Sigmoid colon (tissue), 4 donors: ENCODE measurements around the gene UBTD1.

ENCODE experiments used
- EP300 ChIP-seq, 4 donors: sonication (generic); formaldehyde crosslinking; IDR thresholded peaks; one replicate each; pipeline ENCODE4 v1.6.1; 2017; ENCODE audit warnings: antibody characterized with exemption in 4 of 4
- TF ChIP-seq, protein P1 (sequence below), 4 experiments: fragments of 450-650 bp in 3 of 4; fragments of 200-600 bp in 1 of 4; IDR thresholded peaks; one replicate each; pipeline ENCODE4 v1.5.1; 2016 to 2019; ENCODE audit warnings: antibody characterized with exemption in 4 of 4, mild to moderate bottlenecking in 3 of 4, moderate library complexity in 2 of 4

GRCh38 chr10:97474918-97475317 lies 23.8 kb upstream of the UBTD1 start:
- TF ChIP-seq, protein P1, sequence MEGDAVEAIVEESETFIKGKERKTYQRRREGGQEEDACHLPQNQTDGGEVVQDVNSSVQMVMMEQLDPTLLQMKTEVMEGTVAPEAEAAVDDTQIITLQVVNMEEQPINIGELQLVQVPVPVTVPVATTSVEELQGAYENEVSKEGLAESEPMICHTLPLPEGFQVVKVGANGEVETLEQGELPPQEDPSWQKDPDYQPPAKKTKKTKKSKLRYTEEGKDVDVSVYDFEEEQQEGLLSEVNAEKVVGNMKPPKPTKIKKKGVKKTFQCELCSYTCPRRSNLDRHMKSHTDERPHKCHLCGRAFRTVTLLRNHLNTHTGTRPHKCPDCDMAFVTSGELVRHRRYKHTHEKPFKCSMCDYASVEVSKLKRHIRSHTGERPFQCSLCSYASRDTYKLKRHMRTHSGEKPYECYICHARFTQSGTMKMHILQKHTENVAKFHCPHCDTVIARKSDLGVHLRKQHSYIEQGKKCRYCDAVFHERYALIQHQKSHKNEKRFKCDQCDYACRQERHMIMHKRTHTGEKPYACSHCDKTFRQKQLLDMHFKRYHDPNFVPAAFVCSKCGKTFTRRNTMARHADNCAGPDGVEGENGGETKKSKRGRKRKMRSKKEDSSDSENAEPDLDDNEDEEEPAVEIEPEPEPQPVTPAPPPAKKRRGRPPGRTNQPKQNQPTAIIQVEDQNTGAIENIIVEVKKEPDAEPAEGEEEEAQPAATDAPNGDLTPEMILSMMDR (IDR thresholded peaks at IDR 0.05): no peak
- TF ChIP-seq EP300 (IDR thresholded peaks at IDR 0.05): no peak
